Panc1 (cell line): ENCODE measurements around the gene CAPN3.

Experiments
- CTCF ChIP-seq: fragments of 450-650 bp; IDR thresholded peaks from 2 replicates; pipeline ENCODE4 v1.5.1; 2017; ENCODE audit warnings: mild to moderate bottlenecking
- POLR2AphosphoS5 ChIP-seq: IDR thresholded peaks from 2 replicates; pipeline ENCODE4 v1.6.1; 2012; ENCODE audit warnings: mild to moderate bottlenecking, low read depth, low read length, moderate library complexity

DNA sequence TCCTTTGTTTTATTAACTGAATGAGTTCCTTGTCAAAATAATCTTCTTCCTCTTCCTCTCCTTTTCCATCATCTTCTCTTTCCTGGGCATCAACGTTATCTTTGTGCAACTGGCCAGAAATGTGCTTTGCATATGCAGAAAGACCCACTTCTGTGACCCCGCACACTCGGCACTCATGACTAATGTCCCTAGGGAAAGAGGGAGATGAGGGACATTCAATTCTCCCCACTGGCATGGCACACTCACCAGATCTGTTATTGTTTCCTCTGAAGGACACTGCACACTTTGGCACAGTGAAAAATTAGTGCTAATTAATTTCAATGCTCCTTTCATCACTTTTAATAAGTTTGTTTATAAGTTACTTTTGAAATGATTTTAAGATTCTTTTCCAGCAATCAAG lies 97.7 kb downstream of the CAPN3 start:
- TF ChIP-seq CTCF (no peak), POLR2AphosphoS5 (no peak)
